Stimulated activated CD8-positive, alpha-beta memory T cell treated with anti-CD3 and anti-CD28 coated beads, Interleukin-15, amount 100 ng/mL, for 1 hour (primary cell): Measurements from ENCODE around the gene GMPR2.

ENCODE experiments used
- DNase-seq: peaks from one replicate; pipeline ENCODE4 v3.0.0-alpha.2; 2020; ENCODE audit warnings: low read depth

GMPR2 gene

GRCh38 chr14:24268225-24268624, 35.5 kb downstream of the GMPR2 start:
- no peak for DNase-seq

- no peak for DNase-seq
These were observed 36.6 kb downstream of the GMPR2 start for GRCh38 chr14:24269368-24269767.

GRCh38 chr14:24269910-24270536, 37.3 kb downstream of the GMPR2 start:
- DNase-seq: no peak

GRCh38 chr14:24270537-24271133, 37.9 kb downstream of the GMPR2 start:
- no peak for DNase-seq

GRCh38 chr14:24271134-24271833, 38.6 kb downstream of the GMPR2 start, which contains the start of gene RABGGTA:
RABGGTA (minus strand) TSS chr14:24271597; CDS start chr14:24271115, 482 bp downstream.
- DNase-seq: peak; percentile 70

- DNase-seq: no peak
These were observed 39.1 kb downstream of the GMPR2 start for GRCh38 chr14:24271834-24272263.

GRCh38 chr14:24272467-24272866, 39.7 kb downstream of the GMPR2 start:
- DNase-seq: no peak

GRCh38 chr14:24273422-24273998, 40.8 kb downstream of the GMPR2 start:
- no peak for DNase-seq

- DNase-seq: no peak
These were observed 41.4 kb downstream of the GMPR2 start for GRCh38 chr14:24274101-24274543.

GRCh38 chr14:24277071-24277470, 44.3 kb downstream of the GMPR2 start:
- no peak for DNase-seq

GRCh38 chr14:24277606-24278321, 45.0 kb downstream of the GMPR2 start:
- DNase-seq: no peak

GRCh38 chr14:24278424-24278823, 45.7 kb downstream of the GMPR2 start:
- DNase-seq: no peak

- no peak for DNase-seq
These were observed 46.8 kb downstream of the GMPR2 start for GRCh38 chr14:24279301-24280186.

GRCh38 chr14:24280797-24281460, 48.2 kb downstream of the GMPR2 start:
- DNase-seq: no peak

GRCh38 chr14:24281636-24282035, 48.9 kb downstream of the GMPR2 start:
- DNase-seq: no peak

GRCh38 chr14:24282736-24283135, 50.0 kb downstream of the GMPR2 start:
- no peak for DNase-seq

GRCh38 chr14:24283796-24284460, 51.2 kb downstream of the GMPR2 start:
- no peak for DNase-seq

GRCh38 chr14:24284501-24285035, 51.8 kb downstream of the GMPR2 start:
- DNase-seq: no peak

GRCh38 chr14:24285351-24285750, 52.6 kb downstream of the GMPR2 start:
- DNase-seq: no peak

- DNase-seq: no peak
These were observed 54.3 kb downstream of the GMPR2 start for GRCh38 chr14:24286996-24287395.
